Motor neuron (in vitro differentiated cells): Measurements from ENCODE around the gene SERTAD4. TPM values are rescaled to one million over a fixed set of nuclear protein-coding genes. Genes with fewer than 3 reads are reported as not detected.

ENCODE experiments used
- total RNA-seq, 8 experiments: library from RNA; unstranded; fragments of 300-600 nt; gene quantifications; 2 replicates each; pipeline versions ENCODE4 v1.2.3 to v1.2.4, GENCODE V29; 2022

The SERTAD4 gene
- total RNA-seq, 8 experiments from 2014 or later = 0.56 to 15.5 (median 5.5) TPM

Other genes with a start within 250 kb of the SERTAD4 start
- gene HHAT, start 96.1 kb downstream of the SERTAD4 start, total RNA-seq = 100 to 1,000 TPM in 1 of 8 experiments, 10 to 100 TPM in 3, 1 to 10 TPM in 4; 3.9 to 128 (median 7.8) TPM